Measurements from ENCODE around the gene PARD3. TPM values are rescaled to one million over a fixed set of nuclear protein-coding genes. Genes with fewer than 3 reads are reported as not detected.

The PARD3 gene
- total RNA-seq, 1 experiment from 2014 or later = 51.8 TPM

GRCh38 chr10:34168439-34168838 is 646.7 kb downstream of the PARD3 start:
- no peaks in the 10 kb centered on the region for H3K27me3 Mint-ChIP-seq (ENCODE audit: low read depth)
- ChIA-PET POLR2A (no interaction called here), CTCF (no interaction called here)
- DNase-seq (ENCODE audit: low spot score) (no peak), ATAC-seq (no peak)
- H3K4me1 Mint-ChIP-seq = peaks cover 43% of the 10 kb centered on the region
- H3K36me3 Mint-ChIP-seq = peaks cover 9% of the 10 kb centered on the region; the same call in 1 of the 2 replicates
- H3K27ac Mint-ChIP-seq = no peak overlapping the region
- TF ChIP-seq EMX1 (CRISPR knock-in tag; IDR thresholded peaks at IDR 0.05) (no peak), ELF4 (CRISPR knock-in tag; IDR thresholded peaks at IDR 0.05; ENCODE audit: low read depth) (no peak), CTCF (IDR thresholded peaks at IDR 0.05) (no peak), MYBL2 (CRISPR knock-in tag; IDR thresholded peaks at IDR 0.05) (no peak), ZMAT4 (CRISPR knock-in tag; IDR thresholded peaks at IDR 0.05) (no peak), ZNF121 (CRISPR knock-in tag; IDR thresholded peaks at IDR 0.05) (no peak), NR3C1 (CRISPR knock-in tag; conservative IDR thresholded peaks at IDR 0.05; ENCODE audit: low read depth) (no peak), TEAD4 (CRISPR knock-in tag; IDR thresholded peaks at IDR 0.05) (no peak), KAT7 (CRISPR knock-in tag; IDR thresholded peaks at IDR 0.05; ENCODE audit: borderline replicate concordance) (no peak), ATF1 (CRISPR knock-in tag; IDR thresholded peaks at IDR 0.05) (no peak)
- H3K9me3 Mint-ChIP-seq = peaks cover 12% of the 10 kb centered on the region
- H3K4me3 Mint-ChIP-seq = no peak overlapping the region

- DNase-seq (ENCODE audit: low spot score) (no peak), ATAC-seq (no peak)
- Mint-ChIP-seq H3K36me3 (peaks cover 14% of the 10 kb centered on the region; the same call in 1 of the 2 replicates), H3K4me3 (no peak overlapping the region), H3K9me3 (peaks cover 17% of the 10 kb centered on the region), H3K27ac (no peak overlapping the region), H3K4me1 (peaks cover 39% of the 10 kb centered on the region), H3K27me3 (ENCODE audit: low read depth) (no peaks in the 10 kb centered on the region)
- ChIA-PET POLR2A (no interaction called here), CTCF (interaction anchor here (1.6 kb wide), 1 partner anchor 85 kb away, joined by 4 read pairs; no protein-coding TSS in a partner anchor)
- TF ChIP-seq NR2C2 (CRISPR knock-in tag; IDR thresholded peaks at IDR 0.05) (no peak), HMGA2 (CRISPR knock-in tag; IDR thresholded peaks at IDR 0.05) (no peak), TCF7 (CRISPR knock-in tag; IDR thresholded peaks at IDR 0.05; ENCODE audit: low read depth) (no peak), ESRRA (CRISPR knock-in tag; IDR thresholded peaks at IDR 0.05; ENCODE audit: borderline replicate concordance) (no peak), JAZF1 (CRISPR knock-in tag; IDR thresholded peaks at IDR 0.05) (no peak), ARID4B (CRISPR knock-in tag; IDR thresholded peaks at IDR 0.05; ENCODE audit: borderline replicate concordance) (no peak), ZNF425 (CRISPR knock-in tag; conservative IDR thresholded peaks at IDR 0.05) (no peak), RELA (CRISPR knock-in tag; IDR thresholded peaks at IDR 0.05; ENCODE audit: borderline replicate concordance) (no peak), ATF2 (CRISPR knock-in tag; IDR thresholded peaks at IDR 0.05; ENCODE audit: borderline replicate concordance, low read depth) (no peak)
These were observed 648.3 kb downstream of the PARD3 start for GRCh38 chr10:34166823-34167222.
